HepG2 (cell line): ENCODE results near the gene ANXA11. TPM values are rescaled to one million over a fixed set of nuclear protein-coding genes. Genes with fewer than 3 reads are reported as not detected.

Experiments used
- FOXC1 ChIP-seq: sonication (generic); formaldehyde crosslinking; IDR thresholded peaks from 2 replicates; pipeline ENCODE4 v1.8.0; 2022; ENCODE audit warnings: mild to moderate bottlenecking, missing genetic modification reagents, borderline replicate concordance
- HOXD1 ChIP-seq: sonication (generic); formaldehyde crosslinking; IDR thresholded peaks from 2 replicates; pipeline ENCODE4 v1.5.0; 2020; ENCODE audit warnings: missing genetic modification reagents
- KDM1A ChIP-seq: IDR thresholded peaks from 2 replicates; pipeline ENCODE4 v1.6.1; 2016; ENCODE audit warnings: missing compliant biosample characterization
- NFKBIZ ChIP-seq: IDR thresholded peaks from 2 replicates; pipeline ENCODE4 v1.6.1; 2018; ENCODE audit warnings: missing genetic modification reagents, missing compliant biosample characterization
- PHF8 ChIP-seq: sonication (generic); formaldehyde crosslinking; IDR thresholded peaks from 2 replicates; pipeline ENCODE4 v1.5.0; 2020; ENCODE audit warnings: missing genetic modification reagents
- SALL1 ChIP-seq: sonication (generic); formaldehyde crosslinking; IDR thresholded peaks from 2 replicates; pipeline ENCODE4 v1.8.0; 2022; ENCODE audit warnings: mild to moderate bottlenecking, missing genetic modification reagents
- ZBTB26 ChIP-seq: IDR thresholded peaks from 2 replicates; pipeline ENCODE4 v1.6.1; 2016; ENCODE audit warnings: missing compliant biosample characterization, missing genetic modification reagents, borderline replicate concordance
- ZBTB49 ChIP-seq: sonication (generic); formaldehyde crosslinking; IDR thresholded peaks from 2 replicates; pipeline ENCODE4 v1.4.0; 2020; ENCODE audit warnings: missing genetic modification reagents, borderline replicate concordance
- ZNF121 ChIP-seq: sonication (generic); formaldehyde crosslinking; IDR thresholded peaks from 2 replicates; pipeline ENCODE4 v1.5.0; 2020; ENCODE audit warnings: mild to moderate bottlenecking, missing genetic modification reagents
- ZNF441 ChIP-seq: sonication (generic); formaldehyde crosslinking; IDR thresholded peaks from 2 replicates; pipeline ENCODE4 v1.7.0; 2021; ENCODE audit warnings: missing genetic modification reagents, borderline replicate concordance
- ZNF512B ChIP-seq: sonication (generic); formaldehyde crosslinking; IDR thresholded peaks from 2 replicates; pipeline ENCODE4 v1.5.1; 2020; ENCODE audit warnings: missing genetic modification reagents, mild to moderate bottlenecking, borderline replicate concordance
- ZNF878 ChIP-seq: sonication (generic); formaldehyde crosslinking; IDR thresholded peaks from 2 replicates; pipeline ENCODE4 v1.8.1; 2023; ENCODE audit warnings: mild to moderate bottlenecking, missing genetic modification reagents, moderate library complexity
- polyA plus RNA-seq, 8 experiments: library from polyadenylated mRNA; depleted of rRNA in 3 of 8; stranded (reverse) in 7 of 8; unstranded in 1 of 8; fragments of >200 nt; fragmentation: Illumina TruSeq in 4 of 8; extraction: Trizol in 4 of 8; gene quantifications; 2 replicates each; pipeline versions ENCODE4 v1.2.1 to v1.2.3, GENCODE V29; 2011 to 2016; ENCODE audit warnings: low read depth in 4 of 8, missing spikeins in 1 of 8, mixed read lengths in 1 of 8; ENCODE audit not compliant: insufficient read depth in 1 of 8
- total RNA-seq, 5 experiments: library from RNA; depleted of rRNA; stranded (reverse); fragments of >200 nt; fragmentation: Illumina TruSeq; extraction: Trizol; gene quantifications; 2 replicates each; pipeline ENCODE4 v1.2.3, GENCODE V29; 2016; ENCODE audit warnings: low read depth in 1 of 5
- TF ChIP-seq, protein P1 (sequence below): sonication (generic); formaldehyde crosslinking; IDR thresholded peaks from 2 replicates; pipeline ENCODE4 v1.5.0; 2020; ENCODE audit warnings: mild to moderate bottlenecking, missing genetic modification reagents, moderate library complexity
- TF ChIP-seq, protein P2 (sequence below): IDR thresholded peaks from 2 replicates; pipeline ENCODE4 v1.6.1; 2012; ENCODE audit warnings: inconsistent platforms
- TF ChIP-seq, protein P3 (sequence below): sonication (generic); formaldehyde crosslinking; IDR thresholded peaks from 2 replicates; pipeline ENCODE4 v1.8.1; 2023; ENCODE audit warnings: mild to moderate bottlenecking, missing genetic modification reagents

ANXA11 gene
- total and polyA plus RNA-seq, 2 of the 13 experiments (the other 11 are each of a cell fraction or from before 2014, with no cell fraction given), result 30.6 to 51.5 TPM

GRCh38 chr10:80202934-80203834, 2.2 kb downstream of the ANXA11 start (continued):
- TF ChIP-seq SALL1 (peak; percentile 26; the same call in 1 of the 2 replicates), NFKBIZ (no peak), PHF8 (CRISPR knock-in tag) (no peak), KDM1A (CRISPR knock-in tag) (0 out of 2 replicates have a peak, but pooled peaks have one; percentile 29), ZNF441 (CRISPR knock-in tag) (no peak), ZNF878 (CRISPR knock-in tag) (no peak), ZBTB49 (CRISPR knock-in tag) (no peak), HOXD1 (CRISPR knock-in tag) (no peak), ZBTB26 (CRISPR knock-in tag) (no peak), FOXC1 (CRISPR knock-in tag) (0 out of 2 replicates have a peak, but pooled peaks have one; percentile 38), ZNF121 (CRISPR knock-in tag) (peak; percentile 92), ZNF512B (CRISPR knock-in tag) (peak; percentile 30; the same call in 1 of the 2 replicates)
- TF ChIP-seq, protein P1, sequence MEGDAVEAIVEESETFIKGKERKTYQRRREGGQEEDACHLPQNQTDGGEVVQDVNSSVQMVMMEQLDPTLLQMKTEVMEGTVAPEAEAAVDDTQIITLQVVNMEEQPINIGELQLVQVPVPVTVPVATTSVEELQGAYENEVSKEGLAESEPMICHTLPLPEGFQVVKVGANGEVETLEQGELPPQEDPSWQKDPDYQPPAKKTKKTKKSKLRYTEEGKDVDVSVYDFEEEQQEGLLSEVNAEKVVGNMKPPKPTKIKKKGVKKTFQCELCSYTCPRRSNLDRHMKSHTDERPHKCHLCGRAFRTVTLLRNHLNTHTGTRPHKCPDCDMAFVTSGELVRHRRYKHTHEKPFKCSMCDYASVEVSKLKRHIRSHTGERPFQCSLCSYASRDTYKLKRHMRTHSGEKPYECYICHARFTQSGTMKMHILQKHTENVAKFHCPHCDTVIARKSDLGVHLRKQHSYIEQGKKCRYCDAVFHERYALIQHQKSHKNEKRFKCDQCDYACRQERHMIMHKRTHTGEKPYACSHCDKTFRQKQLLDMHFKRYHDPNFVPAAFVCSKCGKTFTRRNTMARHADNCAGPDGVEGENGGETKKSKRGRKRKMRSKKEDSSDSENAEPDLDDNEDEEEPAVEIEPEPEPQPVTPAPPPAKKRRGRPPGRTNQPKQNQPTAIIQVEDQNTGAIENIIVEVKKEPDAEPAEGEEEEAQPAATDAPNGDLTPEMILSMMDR (CRISPR knock-in tag), result peak; percentile 75
- TF ChIP-seq, protein P2, sequence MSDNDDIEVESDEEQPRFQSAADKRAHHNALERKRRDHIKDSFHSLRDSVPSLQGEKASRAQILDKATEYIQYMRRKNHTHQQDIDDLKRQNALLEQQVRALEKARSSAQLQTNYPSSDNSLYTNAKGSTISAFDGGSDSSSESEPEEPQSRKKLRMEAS, result 0 out of 2 replicates have a peak, but pooled peaks have one; percentile 33
- TF ChIP-seq, protein P3, sequence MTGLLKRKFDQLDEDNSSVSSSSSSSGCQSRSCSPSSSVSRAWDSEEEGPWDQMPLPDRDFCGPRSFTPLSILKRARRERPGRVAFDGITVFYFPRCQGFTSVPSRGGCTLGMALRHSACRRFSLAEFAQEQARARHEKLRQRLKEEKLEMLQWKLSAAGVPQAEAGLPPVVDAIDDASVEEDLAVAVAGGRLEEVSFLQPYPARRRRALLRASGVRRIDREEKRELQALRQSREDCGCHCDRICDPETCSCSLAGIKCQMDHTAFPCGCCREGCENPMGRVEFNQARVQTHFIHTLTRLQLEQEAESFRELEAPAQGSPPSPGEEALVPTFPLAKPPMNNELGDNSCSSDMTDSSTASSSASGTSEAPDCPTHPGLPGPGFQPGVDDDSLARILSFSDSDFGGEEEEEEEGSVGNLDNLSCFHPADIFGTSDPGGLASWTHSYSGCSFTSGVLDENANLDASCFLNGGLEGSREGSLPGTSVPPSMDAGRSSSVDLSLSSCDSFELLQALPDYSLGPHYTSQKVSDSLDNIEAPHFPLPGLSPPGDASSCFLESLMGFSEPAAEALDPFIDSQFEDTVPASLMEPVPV, result no peak
